ENCODE measurements around the gene PPP4R3B.
"Not testable (repeated sequence)": the region's sequence is repeated elsewhere in the genome, so short reads cannot be mapped to it uniquely, and the experiment has no call there.

The PPP4R3B gene

DNA sequence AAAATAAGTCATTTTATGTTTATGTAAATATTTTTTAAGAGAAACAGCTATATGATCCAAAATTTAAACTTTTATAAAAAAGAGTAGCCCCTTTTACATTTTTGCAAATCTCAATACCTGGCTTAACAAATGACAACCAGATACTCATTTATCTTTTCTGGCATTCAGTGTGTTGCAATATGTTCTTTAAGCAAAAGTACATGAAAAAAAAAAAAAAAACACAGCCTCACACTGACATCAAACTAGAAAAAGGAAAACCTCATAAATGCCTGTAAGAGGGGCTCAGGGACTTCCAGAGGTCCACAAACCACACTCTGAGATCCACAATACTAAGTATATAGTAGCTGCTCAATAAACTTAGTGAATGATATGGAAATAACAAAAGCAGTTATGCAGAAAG lies 21.9 kb downstream of the PPP4R3B start:
- no peak for TF ChIP-seq CTCF (IDR thresholded peaks at IDR 0.05; ENCODE audit: borderline replicate concordance, insufficient read depth, low read depth, low read length)
- no peak overlapping the region for H3K4me3 ChIP-seq (ENCODE audit: low read depth, low read length)

DNA sequence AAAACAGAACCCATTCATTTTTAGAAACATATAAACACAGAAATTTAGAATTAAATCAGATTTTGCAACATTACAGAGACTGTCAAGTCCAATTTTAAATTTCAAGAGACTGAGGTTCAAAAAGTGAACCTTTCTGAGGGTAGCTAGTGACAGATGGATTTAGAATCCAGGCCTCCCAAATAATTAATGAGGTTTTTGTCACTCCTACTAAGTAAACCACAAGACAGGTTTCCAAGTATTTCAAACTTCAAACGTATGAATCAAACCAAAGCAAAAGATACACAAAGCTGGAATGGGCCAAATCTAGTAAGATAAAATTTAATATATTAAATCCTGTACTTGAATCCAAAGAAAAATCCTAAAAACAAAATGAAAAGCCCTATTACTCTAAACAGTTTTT lies 25.3 kb downstream of the PPP4R3B start:
- TF ChIP-seq CTCF (IDR thresholded peaks at IDR 0.05; ENCODE audit: borderline replicate concordance, insufficient read depth, low read depth, low read length), result no peak

GRCh38 chr2:55590810-55591440 lies 26.5 kb downstream of the PPP4R3B start:
- H3K4me3 ChIP-seq (ENCODE audit: low read depth, low read length), result no peak overlapping the region
- TF ChIP-seq CTCF (IDR thresholded peaks at IDR 0.05; ENCODE audit: borderline replicate concordance, insufficient read depth, low read depth, low read length), result no peak

More for the DNA sequence above, 25.3 kb downstream of the PPP4R3B start:
- no peak overlapping the region for H3K4me3 ChIP-seq (ENCODE audit: low read depth, low read length)

- no peak for TF ChIP-seq CTCF (IDR thresholded peaks at IDR 0.05; ENCODE audit: borderline replicate concordance, insufficient read depth, low read depth, low read length)
Measured at GRCh38 chr2:55585451-55586080, 31.9 kb downstream of the PPP4R3B start.

GRCh38 chr2:55581874-55582547 lies 35.4 kb downstream of the PPP4R3B start:
- no peak overlapping the region for H3K4me3 ChIP-seq (ENCODE audit: low read depth, low read length)
- no peak for TF ChIP-seq CTCF (IDR thresholded peaks at IDR 0.05; ENCODE audit: borderline replicate concordance, insufficient read depth, low read depth, low read length)

More at GRCh38 chr2:55585451-55586080, 31.9 kb downstream of the PPP4R3B start:
- H3K4me3 ChIP-seq (ENCODE audit: low read depth, low read length), result no peak overlapping the region

DNA sequence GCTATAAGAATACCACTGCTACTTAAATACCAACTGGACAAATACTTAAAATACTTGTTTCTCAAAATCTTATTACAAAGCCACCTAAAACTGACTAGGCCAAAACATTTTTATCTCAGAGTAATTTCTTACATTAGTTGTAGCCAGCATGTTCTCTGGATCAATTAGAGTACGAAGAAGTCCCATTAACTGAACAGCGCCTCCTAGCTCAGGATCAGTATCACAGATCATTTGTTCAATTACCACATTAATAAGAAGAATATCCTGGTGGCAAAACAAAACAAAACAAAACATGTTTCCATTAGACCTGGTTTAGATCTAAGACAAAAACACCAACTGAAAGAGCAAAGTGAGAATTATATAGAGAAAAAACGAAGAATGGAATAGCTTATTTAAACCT lies 36.0 kb downstream of the PPP4R3B start:
- peak; percentile 8; the same call in 1 of the 2 replicates for TF ChIP-seq CTCF (IDR thresholded peaks at IDR 0.05; ENCODE audit: borderline replicate concordance, insufficient read depth, low read depth, low read length)
- H3K4me3 ChIP-seq (ENCODE audit: low read depth, low read length), result no peak overlapping the region

- H3K4me3 ChIP-seq (ENCODE audit: low read depth, low read length), result not testable (repeated sequence)
Measured at GRCh38 chr2:55569002-55569401, 48.4 kb downstream of the PPP4R3B start.

Data from GM12875 (cell line).